ENCODE measurements around the gene FAF1.

DNA sequence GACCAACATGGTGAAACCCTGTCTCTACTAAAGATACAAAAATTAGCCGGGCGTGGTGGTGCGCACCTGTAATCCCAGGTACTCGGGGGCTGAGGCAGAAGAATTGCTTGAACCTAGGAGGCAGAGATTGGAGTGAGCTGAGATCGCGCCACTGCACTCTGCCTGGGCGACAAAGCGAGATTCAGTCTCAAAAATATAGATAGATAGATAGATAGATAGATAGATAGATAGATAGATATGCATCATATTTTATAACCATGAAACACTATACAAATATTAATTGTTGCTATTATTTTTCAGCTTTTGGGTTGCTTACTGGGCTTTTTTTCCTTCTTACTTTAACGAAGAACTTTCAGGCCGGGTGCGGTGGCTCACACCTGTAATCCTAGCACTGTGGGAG is 4.8 kb upstream of the FAF1 start:
- no peak for TF ChIP-seq ZBTB1 (tag by site-specific recombination; IDR thresholded peaks at IDR 0.05)
- TF ChIP-seq, protein P1, sequence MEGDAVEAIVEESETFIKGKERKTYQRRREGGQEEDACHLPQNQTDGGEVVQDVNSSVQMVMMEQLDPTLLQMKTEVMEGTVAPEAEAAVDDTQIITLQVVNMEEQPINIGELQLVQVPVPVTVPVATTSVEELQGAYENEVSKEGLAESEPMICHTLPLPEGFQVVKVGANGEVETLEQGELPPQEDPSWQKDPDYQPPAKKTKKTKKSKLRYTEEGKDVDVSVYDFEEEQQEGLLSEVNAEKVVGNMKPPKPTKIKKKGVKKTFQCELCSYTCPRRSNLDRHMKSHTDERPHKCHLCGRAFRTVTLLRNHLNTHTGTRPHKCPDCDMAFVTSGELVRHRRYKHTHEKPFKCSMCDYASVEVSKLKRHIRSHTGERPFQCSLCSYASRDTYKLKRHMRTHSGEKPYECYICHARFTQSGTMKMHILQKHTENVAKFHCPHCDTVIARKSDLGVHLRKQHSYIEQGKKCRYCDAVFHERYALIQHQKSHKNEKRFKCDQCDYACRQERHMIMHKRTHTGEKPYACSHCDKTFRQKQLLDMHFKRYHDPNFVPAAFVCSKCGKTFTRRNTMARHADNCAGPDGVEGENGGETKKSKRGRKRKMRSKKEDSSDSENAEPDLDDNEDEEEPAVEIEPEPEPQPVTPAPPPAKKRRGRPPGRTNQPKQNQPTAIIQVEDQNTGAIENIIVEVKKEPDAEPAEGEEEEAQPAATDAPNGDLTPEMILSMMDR (tag by site-specific recombination; IDR thresholded peaks at IDR 0.05): no peak
- TF ChIP-seq, protein P2, sequence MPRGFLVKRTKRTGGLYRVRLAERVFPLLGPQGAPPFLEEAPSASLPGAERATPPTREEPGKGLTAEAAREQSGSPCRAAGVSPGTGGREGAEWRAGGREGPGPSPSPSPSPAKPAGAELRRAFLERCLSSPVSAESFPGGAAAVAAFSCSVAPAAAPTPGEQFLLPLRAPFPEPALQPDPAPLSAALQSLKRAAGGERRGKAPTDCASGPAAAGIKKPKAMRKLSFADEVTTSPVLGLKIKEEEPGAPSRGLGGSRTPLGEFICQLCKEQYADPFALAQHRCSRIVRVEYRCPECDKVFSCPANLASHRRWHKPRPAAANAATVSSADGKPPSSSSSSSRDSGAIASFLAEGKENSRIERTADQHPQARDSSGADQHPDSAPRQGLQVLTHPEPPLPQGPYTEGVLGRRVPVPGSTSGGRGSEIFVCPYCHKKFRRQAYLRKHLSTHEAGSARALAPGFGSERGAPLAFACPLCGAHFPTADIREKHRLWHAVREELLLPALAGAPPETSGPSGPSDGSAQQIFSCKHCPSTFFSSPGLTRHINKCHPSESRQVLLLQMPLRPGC (tag by site-specific recombination; IDR thresholded peaks at IDR 0.05): no peak
- no peak for TF ChIP-seq ZBTB8A (tag by site-specific recombination; IDR thresholded peaks at IDR 0.05)
- TF ChIP-seq BCL11A (tag by site-specific recombination; IDR thresholded peaks at IDR 0.05; ENCODE audit: low read depth): no peak

Data from HEK293 (cell line).